ENCODE measurements around the gene CAMSAP3.

CAMSAP3 gene

GRCh38 chr19:7614859-7615741 is 19.4 kb downstream of the CAMSAP3 start:
- no peak for FAIRE-seq

GRCh38 chr19:7617172-7617571 is 21.5 kb downstream of the CAMSAP3 start:
- FAIRE-seq, result no peak

GRCh38 chr19:7617735-7618134 is 22.1 kb downstream of the CAMSAP3 start:
- no peak for FAIRE-seq

GRCh38 chr19:7618348-7618747 is 22.7 kb downstream of the CAMSAP3 start:
- FAIRE-seq, result no peak

- FAIRE-seq, result no peak
Observed at GRCh38 chr19:7618771-7619510, 23.3 kb downstream of the CAMSAP3 start.

GRCh38 chr19:7619671-7620441 is 24.2 kb downstream of the CAMSAP3 start:
- no peak for FAIRE-seq

- FAIRE-seq, result no peak
Observed at GRCh38 chr19:7620442-7621412, 25.1 kb downstream of the CAMSAP3 start.

GRCh38 chr19:7622933-7623685 is 27.4 kb downstream of the CAMSAP3 start:
- no peak for FAIRE-seq

GRCh38 chr19:7623725-7624603 is 28.3 kb downstream of the CAMSAP3 start:
- no peak for FAIRE-seq

- no peak for FAIRE-seq
Observed at GRCh38 chr19:7624810-7625209, 29.1 kb downstream of the CAMSAP3 start.

- no peak for FAIRE-seq
Observed at GRCh38 chr19:7625763-7626372, 30.2 kb downstream of the CAMSAP3 start.

GRCh38 chr19:7627166-7627565 is 31.5 kb downstream of the CAMSAP3 start:
- FAIRE-seq, result no peak

GRCh38 chr19:7628589-7629311 is 33.1 kb downstream of the CAMSAP3 start:
- FAIRE-seq, result no peak

GRCh38 chr19:7629347-7630054 is 33.8 kb downstream of the CAMSAP3 start, which contains the start of the genes PET100 and XAB2:
Gene PET100 (plus strand): TSS chr19:7629793. CDS start chr19:7629834, 41 bp downstream.
Gene XAB2 (minus strand): TSS chr19:7629545. CDS start chr19:7629527, 18 bp downstream.
- FAIRE-seq, result peak; percentile 99

GRCh38 chr19:7631577-7631976 is 35.9 kb downstream of the CAMSAP3 start:
- FAIRE-seq, result no peak

- FAIRE-seq, result no peak
Observed at GRCh38 chr19:7632340-7633203, 36.9 kb downstream of the CAMSAP3 start.

- FAIRE-seq, result no peak
Observed at GRCh38 chr19:7633698-7634097, 38.0 kb downstream of the CAMSAP3 start, which contains the start of gene PCP2. Gene PCP2 (minus strand): TSS chr19:7633719. CDS start chr19:7633457, 262 bp downstream.

All from A204.1 (cell line).